HFFc6 (cell line): ENCODE data around the gene TJP2. TPM values are rescaled to one million over a fixed set of nuclear protein-coding genes. Genes with fewer than 3 reads are reported as not detected.

Source experiments
- DNase-seq: peaks from one replicate; pipeline ENCODE4 v3.0.0-alpha.2; 2018
- H3K27ac Mint-ChIP-seq: 2 replicates; pipeline ENCODE4 v1.8.0; 2020; ENCODE audit warnings: mild to moderate bottlenecking, mixed read lengths
- H3K27me3 Mint-ChIP-seq: 2 replicates; pipeline ENCODE4 v1.8.0; 2021; ENCODE audit warnings: mild to moderate bottlenecking, moderate library complexity, mixed read lengths; ENCODE audit not compliant: insufficient read depth
- H3K36me3 Mint-ChIP-seq: 2 replicates; pipeline ENCODE4 v1.8.0; 2021; ENCODE audit warnings: low read depth, mixed read lengths
- H3K4me1 Mint-ChIP-seq: 2 replicates; pipeline ENCODE4 v1.8.0; 2020; ENCODE audit warnings: low read depth, mixed read lengths
- H3K4me3 Mint-ChIP-seq: 2 replicates; pipeline ENCODE4 v1.8.0; 2020; ENCODE audit warnings: mild to moderate bottlenecking, moderate library complexity, mixed read lengths
- H3K9me3 Mint-ChIP-seq: 2 replicates; pipeline ENCODE4 v1.8.0; 2020; ENCODE audit warnings: mild to moderate bottlenecking, mixed read lengths
- CTCF ChIP-seq: fragments of 200-600 bp; sonication (generic); IDR thresholded peaks from 2 replicates; pipeline ENCODE4 v1.5.0; 2021; ENCODE audit warnings: antibody characterized with exemption, mild to moderate bottlenecking
- total RNA-seq, 6 experiments: library from RNA; stranded (reverse); fragmentation: NEBNext Ultra II Directional; extraction: Animal tissue kit (Norgen Biotek cat#: 25700); gene quantifications; 2 replicates in 1 of 6; 3 replicates in 5 of 6; pipeline ENCODE4 v1.2.3, GENCODE V29; 2021

The TJP2 gene
- total RNA-seq, 6 experiments from 2014 or later, result 25.3 to 50.4 (median 45.4) TPM

GRCh38 chr9:69214939-69215338, 40.9 kb downstream of the TJP2 start:
- no peak overlapping the region for H3K4me3 Mint-ChIP-seq
- no peak for TF ChIP-seq CTCF
- H3K9me3 Mint-ChIP-seq, result no peaks in the 10 kb centered on the region
- peaks cover 13% of the 10 kb centered on the region for H3K4me1 Mint-ChIP-seq
- 0 out of 2 replicates have a peak, but pooled peaks cover 4% of the 10 kb centered on the region for H3K36me3 Mint-ChIP-seq
- no peaks in the 10 kb centered on the region; the same call in 1 of the 2 replicates for H3K27me3 Mint-ChIP-seq
- DNase-seq, result no peak
- no peak overlapping the region for H3K27ac Mint-ChIP-seq

GRCh38 chr9:69215774-69216485, 41.9 kb downstream of the TJP2 start:
- Mint-ChIP-seq H3K4me3 (no peak overlapping the region), H3K27me3 (no peaks in the 10 kb centered on the region; the same call in 1 of the 2 replicates), H3K36me3 (peaks cover 10% of the 10 kb centered on the region; the same call in 1 of the 2 replicates), H3K9me3 (no peaks in the 10 kb centered on the region), H3K27ac (no peak overlapping the region), H3K4me1 (peaks cover 19% of the 10 kb centered on the region)
- TF ChIP-seq CTCF, result no peak
- no peak for DNase-seq

GRCh38 chr9:69218166-69218565, 44.1 kb downstream of the TJP2 start:
- no peak for DNase-seq
- H3K4me3 Mint-ChIP-seq, result no peak overlapping the region
- no peak for TF ChIP-seq CTCF
- H3K27ac Mint-ChIP-seq, result no peak overlapping the region
- no peaks in the 10 kb centered on the region for H3K9me3 Mint-ChIP-seq
- no peaks in the 10 kb centered on the region; the same call in 1 of the 2 replicates for H3K27me3 Mint-ChIP-seq
- peaks cover 10% of the 10 kb centered on the region; the same call in 1 of the 2 replicates for H3K36me3 Mint-ChIP-seq
- peaks cover 7% of the 10 kb centered on the region for H3K4me1 Mint-ChIP-seq

GRCh38 chr9:69221036-69221435, 47.0 kb downstream of the TJP2 start:
- no peaks in the 10 kb centered on the region for H3K9me3 Mint-ChIP-seq
- H3K27ac Mint-ChIP-seq, result no peak overlapping the region
- peaks cover 10% of the 10 kb centered on the region; the same call in 1 of the 2 replicates for H3K36me3 Mint-ChIP-seq
- no peak overlapping the region for H3K4me3 Mint-ChIP-seq
- peaks cover 19% of the 10 kb centered on the region for H3K4me1 Mint-ChIP-seq
- no peak for DNase-seq
- H3K27me3 Mint-ChIP-seq, result no peaks in the 10 kb centered on the region
- no peak for TF ChIP-seq CTCF

- Mint-ChIP-seq H3K9me3 (no peaks in the 10 kb centered on the region), H3K4me3 (no peak overlapping the region), H3K27me3 (no peaks in the 10 kb centered on the region), H3K27ac (0 out of 2 replicates have a peak overlapping the region, but pooled peaks have one; percentile 18), H3K4me1 (peaks cover 19% of the 10 kb centered on the region), H3K36me3 (peaks cover 10% of the 10 kb centered on the region; the same call in 1 of the 2 replicates)
- DNase-seq, result no peak
- TF ChIP-seq CTCF, result no peak
Observed at GRCh38 chr9:69222970-69223369, 48.9 kb downstream of the TJP2 start.
